Liver (tissue), 9 donors: ENCODE measurements around the gene MFF. TPM values are rescaled to one million over a fixed set of nuclear protein-coding genes. Genes with fewer than 3 reads are reported as not detected.

Experiments
- DNase-seq: peaks from one replicate; pipeline ENCODE4 v3.0.0-alpha.2; 2017; ENCODE audit warnings: low spot score
- H3K27ac ChIP-seq, 2 donors: one replicate each; pipeline ENCODE4 v1.7.0; 2013; ENCODE audit warnings: inconsistent platforms in 2 of 2, low read length in 2 of 2, control low read depth in 1 of 2, low read depth in 1 of 2, mild to moderate bottlenecking in 1 of 2
- H3K27me3 ChIP-seq, 4 donors: one replicate each; pipeline versions ENCODE4 v1.6.1 to v1.7.0; 2013; ENCODE audit warnings: low read length in 3 of 4, inconsistent platforms in 1 of 4, mild to moderate bottlenecking in 1 of 4, moderate library complexity in 1 of 4; ENCODE audit not compliant: control insufficient read depth in 4 of 4, insufficient read depth in 4 of 4
- H3K36me3 ChIP-seq, 4 donors: one replicate each; pipeline versions ENCODE4 v1.6.1 to v1.7.0; 2013; ENCODE audit warnings: low read length in 3 of 4, mild to moderate bottlenecking in 3 of 4, low read depth in 1 of 4, moderate library complexity in 1 of 4; ENCODE audit not compliant: control insufficient read depth in 4 of 4, insufficient read depth in 3 of 4
- H3K4me1 ChIP-seq, 4 donors: one replicate each; pipeline versions ENCODE4 v1.6.1 to v1.7.0; 2013; ENCODE audit warnings: low read length in 3 of 4, mild to moderate bottlenecking in 3 of 4, moderate library complexity in 1 of 4; ENCODE audit not compliant: control insufficient read depth in 4 of 4, insufficient read depth in 4 of 4
- H3K4me3 ChIP-seq, 3 donors: one replicate each; pipeline versions ENCODE4 v1.6.1 to v1.7.0; 2013; ENCODE audit warnings: low read length in 3 of 3, control low read depth in 1 of 3, low read depth in 1 of 3, mild to moderate bottlenecking in 1 of 3
- H3K9ac ChIP-seq, 2 donors: one replicate each; pipeline ENCODE4 v1.7.0; 2013; ENCODE audit warnings: low read length in 2 of 2, mild to moderate bottlenecking in 2 of 2, moderate library complexity in 2 of 2, control low read depth in 1 of 2, low read depth in 1 of 2
- H3K9me3 ChIP-seq, 4 donors: one replicate each; pipeline versions ENCODE4 v1.6.1 to v1.7.0; 2013; ENCODE audit warnings: low read length in 3 of 4; ENCODE audit not compliant: control insufficient read depth in 4 of 4
- EGR1 ChIP-seq, 2 donors: IDR thresholded peaks; 2 replicates each; pipeline ENCODE4 v1.6.1; 2016 to 2018; ENCODE audit warnings: antibody characterized with exemption in 2 of 2, low read depth in 2 of 2
- FOXA1 ChIP-seq: IDR thresholded peaks from 2 replicates; pipeline ENCODE4 v1.6.1; 2016; ENCODE audit warnings: antibody characterized with exemption
- FOXA2 ChIP-seq: IDR thresholded peaks from 2 replicates; pipeline ENCODE4 v1.6.1; 2016; ENCODE audit warnings: antibody characterized with exemption
- GABPA ChIP-seq, 2 donors: IDR thresholded peaks in 1 of 2; conservative IDR thresholded peaks in 1 of 2; 2 replicates each; pipeline ENCODE4 v1.6.1; 2016; ENCODE audit warnings: antibody characterized with exemption in 2 of 2, mild to moderate bottlenecking in 1 of 2, moderate library complexity in 1 of 2
- HNF4A ChIP-seq, 2 donors: conservative IDR thresholded peaks; 2 replicates each; pipeline ENCODE4 v1.6.1; 2016; ENCODE audit warnings: antibody characterized with exemption in 2 of 2, mild to moderate bottlenecking in 2 of 2
- HNF4G ChIP-seq: IDR thresholded peaks from 2 replicates; pipeline ENCODE4 v1.6.1; 2016; ENCODE audit warnings: antibody characterized with exemption
- JUND ChIP-seq, 2 donors: IDR thresholded peaks; 2 replicates each; pipeline ENCODE4 v1.6.1; 2016; ENCODE audit warnings: antibody characterized with exemption in 2 of 2
- MAX ChIP-seq: IDR thresholded peaks from 2 replicates; pipeline ENCODE4 v1.6.1; 2016; ENCODE audit warnings: antibody characterized with exemption
- NR2F2 ChIP-seq: IDR thresholded peaks from 2 replicates; pipeline ENCODE4 v1.6.1; 2016; ENCODE audit warnings: antibody characterized with exemption
- RAD21 ChIP-seq, 2 donors: IDR thresholded peaks; 2 replicates each; pipeline ENCODE4 v1.6.1; 2016; ENCODE audit warnings: antibody characterized with exemption in 2 of 2, mild to moderate bottlenecking in 2 of 2
- REST ChIP-seq: IDR thresholded peaks from 2 replicates; pipeline ENCODE4 v1.6.1; 2016; ENCODE audit warnings: antibody characterized with exemption, mild to moderate bottlenecking
- RXRA ChIP-seq, 2 donors: IDR thresholded peaks; 2 replicates each; pipeline ENCODE4 v1.6.1; 2017 to 2018; ENCODE audit warnings: antibody characterized with exemption in 2 of 2, mild to moderate bottlenecking in 1 of 2
- SP1 ChIP-seq: IDR thresholded peaks from 2 replicates; pipeline ENCODE4 v1.6.1; 2018; ENCODE audit warnings: antibody characterized with exemption, mild to moderate bottlenecking
- TAF1 ChIP-seq: conservative IDR thresholded peaks from 2 replicates; pipeline ENCODE4 v1.6.1; 2016; ENCODE audit warnings: antibody characterized with exemption, mild to moderate bottlenecking
- YY1 ChIP-seq: IDR thresholded peaks from 2 replicates; pipeline ENCODE4 v1.6.1; 2016; ENCODE audit warnings: antibody characterized with exemption, mild to moderate bottlenecking
- ZBTB33 ChIP-seq: IDR thresholded peaks from 2 replicates; pipeline ENCODE4 v1.6.1; 2016; ENCODE audit warnings: antibody characterized with exemption
- WGBS: extraction: QIAGEN DNeasy Blood & Tissue Kit; methylation state at CpG from one replicate; pipeline ENCODE4 v1.1.7; 2013; 5-methylcytosine and 5-hydroxymethylcytosine counted together
- polyA plus RNA-seq, 2 donors: library from polyadenylated mRNA; stranded (reverse) in 1 of 2; unstranded in 1 of 2; fragments of 200-250 nt in 1 of 2; fragments of >200 nt in 1 of 2; fragmentation: Nextera tagmentation in 1 of 2; extraction: Ambion mirVana in 1 of 2; gene quantifications; one replicate each; pipeline versions ENCODE4 v1.2.1 to v1.2.3, GENCODE V29; 2013 to 2015
- total RNA-seq, 2 donors: library from RNA; depleted of rRNA; stranded (reverse); fragments of >200 nt; gene quantifications; one replicate each; pipeline ENCODE4 v1.2.3, GENCODE V29; 2014
- TF ChIP-seq, protein P1 (sequence below): IDR thresholded peaks from 2 replicates; pipeline ENCODE4 v1.6.1; 2016; ENCODE audit warnings: antibody characterized with exemption
- TF ChIP-seq, protein P2 (sequence below): fragments of 150-350 bp; IDR thresholded peaks from 2 replicates; pipeline ENCODE4 v1.5.1; 2017; ENCODE audit warnings: improper control_type of control experiment, low read depth, low read length; ENCODE audit not compliant: missing input control
- donor health status: healthy.
- donor health status: healthy.
- donor health status: healthy.
- donor health status: healthy.
- donor health status: healthy.

The MFF gene
- total and polyA plus RNA-seq, 4 donors: 28.9 to 40.8 (median 33.2) TPM

- Histone ChIP-seq H3K27me3 (no peaks in the 10 kb centered on the region), H3K4me1 (peaks cover 2 to 9% (median 6%) of the 10 kb centered on the region in 4 donors), H3K9me3 (no peaks in the 10 kb centered on the region), H3K4me3 (no peak overlapping the region), H3K27ac (no peak overlapping the region), H3K36me3 (no peaks in the 10 kb centered on the region), H3K9ac (no peak overlapping the region)
- no peak for DNase-seq
- WGBS: 79% methylated on average over 2 of the region's 2 CpGs
- TF ChIP-seq GABPA (IDR thresholded peaks at IDR 0.05 in 1 of 2, conservative IDR thresholded peaks at IDR 0.05 in 1 of 2): no peak
- TF ChIP-seq MAX: no peak
- no peak for TF ChIP-seq TAF1
- TF ChIP-seq HNF4A (conservative IDR thresholded peaks at IDR 0.05): no peak
- TF ChIP-seq FOXA1: no peak
Measured at GRCh38 chr2:227401550-227401949, 76.5 kb downstream of the MFF start.

DNA sequence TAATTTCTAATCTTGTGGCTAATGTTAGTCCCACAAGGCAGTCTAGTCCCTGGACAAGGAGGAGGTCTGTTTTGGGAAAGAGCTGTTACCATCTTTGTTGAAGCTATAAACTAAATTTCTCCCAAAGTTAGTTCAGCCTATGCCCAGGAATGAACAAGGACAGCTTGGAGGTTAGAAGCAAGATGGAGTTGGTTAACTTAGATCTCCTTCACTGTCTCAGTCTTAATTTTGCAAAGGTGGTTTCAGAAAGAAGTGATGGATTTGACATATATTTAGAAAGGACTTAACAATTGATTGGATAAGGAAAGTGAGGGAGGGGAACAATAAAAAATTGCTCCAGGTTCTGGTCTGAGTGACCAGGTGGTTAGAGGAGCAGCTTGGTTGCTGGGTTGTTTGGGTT lies 77.3 kb downstream of the MFF start:
- Histone ChIP-seq H3K36me3 (no peaks in the 10 kb centered on the region), H3K9ac (no peak overlapping the region), H3K27ac (no peak overlapping the region), H3K9me3 (no peaks in the 10 kb centered on the region), H3K4me1 (peaks cover 2 to 14% (median 9%) of the 10 kb centered on the region in 4 donors), H3K4me3 (no peak overlapping the region), H3K27me3 (no peaks in the 10 kb centered on the region)
- no peak for TF ChIP-seq SP1
- no peak for TF ChIP-seq RXRA (IDR thresholded peaks at IDR 0.05)
- no peak for TF ChIP-seq RAD21 (IDR thresholded peaks at IDR 0.05)
- no peak for TF ChIP-seq EGR1 (IDR thresholded peaks at IDR 0.05; ENCODE audit: low read depth in 2 of 2)
- TF ChIP-seq, protein P1, sequence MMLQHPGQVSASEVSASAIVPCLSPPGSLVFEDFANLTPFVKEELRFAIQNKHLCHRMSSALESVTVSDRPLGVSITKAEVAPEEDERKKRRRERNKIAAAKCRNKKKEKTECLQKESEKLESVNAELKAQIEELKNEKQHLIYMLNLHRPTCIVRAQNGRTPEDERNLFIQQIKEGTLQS: no peak
- TF ChIP-seq JUND (IDR thresholded peaks at IDR 0.05): no peak
- no peak for DNase-seq

GRCh38 chr2:227402959-227403358 lies 77.9 kb downstream of the MFF start:
- Histone ChIP-seq H3K4me1 (peaks cover 2 to 14% (median 9%) of the 10 kb centered on the region in 4 donors), H3K36me3 (no peaks in the 10 kb centered on the region), H3K27me3 (no peaks in the 10 kb centered on the region), H3K27ac (no peak overlapping the region), H3K4me3 (no peak overlapping the region), H3K9ac (no peak overlapping the region), H3K9me3 (no peaks in the 10 kb centered on the region)
- TF ChIP-seq TAF1 (no peak), HNF4G (no peak), NR2F2 (no peak), HNF4A (conservative IDR thresholded peaks at IDR 0.05) (no peak), EGR1 (IDR thresholded peaks at IDR 0.05; ENCODE audit: low read depth in 2 of 2) (no peak), GABPA (IDR thresholded peaks at IDR 0.05 in 1 of 2, conservative IDR thresholded peaks at IDR 0.05 in 1 of 2) (no peak), FOXA1 (no peak), YY1 (no peak), REST (no peak), RXRA (IDR thresholded peaks at IDR 0.05) (no peak), RAD21 (IDR thresholded peaks at IDR 0.05) (no peak), MAX (no peak), ZBTB33 (no peak), FOXA2 (no peak)
- TF ChIP-seq, protein P2, sequence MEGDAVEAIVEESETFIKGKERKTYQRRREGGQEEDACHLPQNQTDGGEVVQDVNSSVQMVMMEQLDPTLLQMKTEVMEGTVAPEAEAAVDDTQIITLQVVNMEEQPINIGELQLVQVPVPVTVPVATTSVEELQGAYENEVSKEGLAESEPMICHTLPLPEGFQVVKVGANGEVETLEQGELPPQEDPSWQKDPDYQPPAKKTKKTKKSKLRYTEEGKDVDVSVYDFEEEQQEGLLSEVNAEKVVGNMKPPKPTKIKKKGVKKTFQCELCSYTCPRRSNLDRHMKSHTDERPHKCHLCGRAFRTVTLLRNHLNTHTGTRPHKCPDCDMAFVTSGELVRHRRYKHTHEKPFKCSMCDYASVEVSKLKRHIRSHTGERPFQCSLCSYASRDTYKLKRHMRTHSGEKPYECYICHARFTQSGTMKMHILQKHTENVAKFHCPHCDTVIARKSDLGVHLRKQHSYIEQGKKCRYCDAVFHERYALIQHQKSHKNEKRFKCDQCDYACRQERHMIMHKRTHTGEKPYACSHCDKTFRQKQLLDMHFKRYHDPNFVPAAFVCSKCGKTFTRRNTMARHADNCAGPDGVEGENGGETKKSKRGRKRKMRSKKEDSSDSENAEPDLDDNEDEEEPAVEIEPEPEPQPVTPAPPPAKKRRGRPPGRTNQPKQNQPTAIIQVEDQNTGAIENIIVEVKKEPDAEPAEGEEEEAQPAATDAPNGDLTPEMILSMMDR: no peak
- TF ChIP-seq, protein P1: no peak
- no peak for DNase-seq
- WGBS: 60% methylated on average over 4 of the region's 4 CpGs
